PC-3 (cell line): ENCODE results near the gene ZNF330. TPM values are rescaled to one million over a fixed set of nuclear protein-coding genes. Genes with fewer than 3 reads are reported as not detected.

Experiments
- ATAC-seq: fragments of 200-7000 bp; cut with Tn5 transposase; 2 replicates; pipeline ENCODE4 v1.9.1; 2020; ENCODE audit warnings: mild to moderate bottlenecking, moderate library complexity
- BruUV-seq: library from RNA; stranded (reverse); fragments of 400-500 nt; replicated peaks from 2 replicates; lab custom pipeline; 2021; lab: Mats Ljungman, UMichigan
- CTCF ChIA-PET: fragments of 300-600 bp; sonication (Branson Sonifier 250); formaldehyde crosslinking; loops from one replicate; lab custom pipeline; 2022; ENCODE audit warnings: antibody characterized with exemption; lab: Charles Lee
- POLR2A ChIA-PET: fragments of 300-600 bp; sonication (Branson Sonifier 250); formaldehyde crosslinking; loops from one replicate; lab custom pipeline; 2022; ENCODE audit warnings: antibody characterized with exemption; ENCODE audit not compliant: unreplicated experiment; lab: Charles Lee
- DNase-seq: peaks from one replicate; pipeline ENCODE4 v3.0.0-alpha.2; 2015
- H2AFZ ChIP-seq: fragments of 300-600 bp; sonication (generic); 2 replicates; pipeline ENCODE4 v1.6.0; 2016; ENCODE audit warnings: antibody characterized with exemption, low read length
- H3F3A ChIP-seq: fragments of 300-600 bp; sonication (generic); one replicate; pipeline ENCODE4 v1.6.0; 2017; ENCODE audit warnings: antibody characterized with exemption, low read length, control low read depth, mild to moderate bottlenecking; ENCODE audit not compliant: unreplicated experiment
- H3K27ac ChIP-seq: fragments of 300-600 bp; sonication (generic); 2 replicates; pipeline ENCODE4 v1.5.1; 2016; ENCODE audit warnings: mild to moderate bottlenecking, low read length
- H3K27me3 ChIP-seq: fragments of 300-600 bp; sonication (generic); 2 replicates; pipeline ENCODE4 v1.6.1; 2016; ENCODE audit warnings: low read length, mixed read lengths
- H3K36me3 ChIP-seq: fragments of 300-600 bp; sonication (generic); 2 replicates; pipeline ENCODE4 v1.6.1; 2016; ENCODE audit warnings: low read depth, mixed run types, low read length, mixed read lengths
- H3K4me1 ChIP-seq: fragments of 300-600 bp; sonication (generic); 2 replicates; pipeline ENCODE4 v1.5.1; 2016; ENCODE audit warnings: low read length; ENCODE audit not compliant: insufficient read depth
- H3K4me2 ChIP-seq: fragments of 300-600 bp; sonication (generic); 2 replicates; pipeline ENCODE4 v1.6.0; 2016; ENCODE audit warnings: low read length
- H3K4me3 ChIP-seq: fragments of 300-600 bp; sonication (generic); 2 replicates; pipeline ENCODE4 v1.5.1; 2016; ENCODE audit warnings: mild to moderate bottlenecking, low read length, mixed read lengths
- H3K79me2 ChIP-seq: fragments of 300-600 bp; sonication (generic); 2 replicates; pipeline ENCODE4 v1.6.1; 2017; ENCODE audit warnings: low read length, mixed read lengths
- H3K9ac ChIP-seq: fragments of 300-600 bp; sonication (generic); 2 replicates; pipeline ENCODE4 v1.6.0; 2016; ENCODE audit warnings: mild to moderate bottlenecking, low read length
- H3K9me2 ChIP-seq: fragments of 300-600 bp; sonication (generic); replicated peaks from 2 replicates; pipeline ENCODE4 v1.6.1; 2016; ENCODE audit warnings: mixed run types, low read length, mixed read lengths
- H3K9me3 ChIP-seq: fragments of 300-600 bp; sonication (generic); 2 replicates; pipeline ENCODE4 v1.6.1; 2016; ENCODE audit warnings: low read length, mixed read lengths
- H4K20me1 ChIP-seq: fragments of 300-600 bp; sonication (generic); 2 replicates; pipeline ENCODE4 v1.6.1; 2016; ENCODE audit warnings: low read length, mixed read lengths
- CTCF ChIP-seq: fragments of 300-600 bp; sonication (generic); conservative IDR thresholded peaks from 2 replicates; pipeline ENCODE4 v1.5.1; 2017; ENCODE audit warnings: antibody characterized with exemption, low read depth, mild to moderate bottlenecking, low read length
- EZH2 ChIP-seq: fragments of 300-600 bp; sonication (generic); IDR thresholded peaks from one replicate; pipeline ENCODE4 v1.6.1; 2017; ENCODE audit warnings: antibody characterized with exemption, mild to moderate bottlenecking, low read length; ENCODE audit not compliant: unreplicated experiment
- EZH2phosphoT487 ChIP-seq: fragments of 300-600 bp; sonication (generic); IDR thresholded peaks from 2 replicates; pipeline ENCODE4 v1.6.1; 2018; ENCODE audit warnings: mild to moderate bottlenecking, antibody characterized with exemption, low read length, borderline replicate concordance
- intact Hi-C: fragments of 100-400 bp; cut with micrococcal nuclease; formaldehyde crosslinking; loops from 2 replicates; pipeline ENCODE4 v1.9.0; 2023
- total RNA-seq: library from RNA; depleted of rRNA; stranded (reverse); fragments of >200 nt; gene quantifications from 2 replicates; pipeline ENCODE4 v1.2.3, GENCODE V29; 2014

Gene ZNF330
- total RNA-seq, 1 experiment from 2014 or later: 44.4 TPM

- DNase-seq (no peak), ATAC-seq (no peak)
- intact Hi-C loops: no loop called here
- Histone ChIP-seq H4K20me1 (no peaks in the 10 kb centered on the region), H3K9me3 (no peaks in the 10 kb centered on the region), H3K79me2 (no peaks in the 10 kb centered on the region), H3K36me3 (no peaks in the 10 kb centered on the region), H3K4me2 (no peak overlapping the region), H3K4me1 (no peaks in the 10 kb centered on the region), H3K4me3 (no peak overlapping the region), H2AFZ (no peak overlapping the region), H3K9ac (no peak overlapping the region), H3K9me2 (no peaks in the 10 kb centered on the region), H3K27ac (no peak overlapping the region), H3K27me3 (no peaks in the 10 kb centered on the region), H3F3A (no peaks in the 10 kb centered on the region)
- TF ChIP-seq CTCF: no peak
- no peak for TF ChIP-seq EZH2
- TF ChIP-seq EZH2phosphoT487: no peak
- no TSS peak for BruUV-seq
- CTCF ChIA-PET: no interaction called here
- POLR2A ChIA-PET: no interaction called here
These were observed 19.6 kb downstream of the ZNF330 start for GRCh38 chr4:141240259-141240658.

- Histone ChIP-seq H3K4me1 (no peaks in the 10 kb centered on the region), H3K4me3 (no peak overlapping the region), H3K9me3 (no peaks in the 10 kb centered on the region), H3K36me3 (no peaks in the 10 kb centered on the region), H3K4me2 (no peak overlapping the region), H3K27ac (no peak overlapping the region), H3F3A (no peaks in the 10 kb centered on the region), H2AFZ (no peak overlapping the region), H3K9ac (no peak overlapping the region), H3K79me2 (no peaks in the 10 kb centered on the region), H3K27me3 (no peaks in the 10 kb centered on the region), H3K9me2 (no peaks in the 10 kb centered on the region), H4K20me1 (no peaks in the 10 kb centered on the region)
- ATAC-seq (no peak), DNase-seq (no peak)
- ChIA-PET POLR2A (no interaction called here), CTCF (no interaction called here)
- BruUV-seq: no TSS peak
- intact Hi-C loops: no loop called here
- no peak for TF ChIP-seq CTCF
- no peak for TF ChIP-seq EZH2phosphoT487
- TF ChIP-seq EZH2: no peak
These were observed 20.0 kb downstream of the ZNF330 start for GRCh38 chr4:141240671-141241070.

- no peak overlapping the region for H2AFZ ChIP-seq
- H3F3A ChIP-seq: no peaks in the 10 kb centered on the region
- H3K4me1 ChIP-seq: no peaks in the 10 kb centered on the region
- H3K4me2 ChIP-seq: no peak overlapping the region
- no peaks in the 10 kb centered on the region for H3K27me3 ChIP-seq
- intact Hi-C loops: no loop called here
- H3K36me3 ChIP-seq: no peaks in the 10 kb centered on the region
- no peak overlapping the region for H3K9ac ChIP-seq
- no peaks in the 10 kb centered on the region for H3K9me3 ChIP-seq
- H3K4me3 ChIP-seq: no peak overlapping the region
- BruUV-seq: no TSS peak
- TF ChIP-seq EZH2phosphoT487 (no peak), EZH2 (no peak), CTCF (no peak)
- ATAC-seq: peak; percentile 48
- H3K9me2 ChIP-seq: no peaks in the 10 kb centered on the region
- ChIA-PET POLR2A (interaction anchor here (0.6 kb wide), 1 partner anchor 59 kb away, joined by 4 read pairs; no protein-coding TSS in a partner anchor), CTCF (no interaction called here)
- no peak overlapping the region for H3K27ac ChIP-seq
- DNase-seq: no peak
- H3K79me2 ChIP-seq: no peaks in the 10 kb centered on the region
- H4K20me1 ChIP-seq: no peaks in the 10 kb centered on the region
These were observed 21.3 kb downstream of the ZNF330 start for GRCh38 chr4:141241986-141242385.
